ENCODE results near the gene PRLHR. TPM values are rescaled to one million over a fixed set of nuclear protein-coding genes. Genes with fewer than 3 reads are reported as not detected.

The PRLHR gene
- total RNA-seq (2013): not detected
- not detected for polyA plus RNA-seq
- polyA minus RNA-seq: under 0.01 TPM in 1 of 2 replicates, not detected in the other
- total RNA-seq: 0 to 1.4 (median 0.04) reads per million in 11 experiments

GRCh38 chr10:118595598-118596425 lies at the start of gene PRLHR:
TSS of gene PRLHR (minus strand) at chr10:118595648. CDS start at chr10:118595244, 404 bp downstream.
- Histone ChIP-seq H4K20me1 (ENCODE audit: insufficient read depth, low read length) (no peaks in the 10 kb centered on the region), H2AFZ (ENCODE audit: insufficient read depth, low read depth, low read length, poor library complexity, severe bottlenecking) (no peak within 1 kb of the TSS), H3K79me2 (ENCODE audit: insufficient read depth, low read length) (no peaks in the 10 kb centered on the region), H3K4me3 (replicated peaks in 1 of 3; ENCODE audit: low read depth in 2 of 3, low read length in 3 of 3) (no peak within 1 kb of the TSS), H3K27me3 (ENCODE audit: control insufficient read depth in 2 of 2, insufficient read depth in 2 of 2, low read length in 2 of 2) (peaks cover 32 to 67% of the 10 kb centered on the region in 2 donors), H3K4me1 (ENCODE audit: control insufficient read depth in 1 of 2, insufficient read depth in 2 of 2, low read length in 2 of 2) (no peaks in the 10 kb centered on the region), H3K9me3 (replicated peaks in 1 of 2; ENCODE audit: control insufficient read depth in 1 of 2, insufficient read depth in 1 of 2, low read length in 2 of 2) (peaks cover 10 to 29% of the 10 kb centered on the region in 2 donors), H3K9ac (ENCODE audit: insufficient read depth, low read length, poor library complexity, severe bottlenecking) (no peak within 1 kb of the TSS), H3K27ac (ENCODE audit: low read depth in 1 of 2, low read length in 2 of 2) (no peak within 1 kb of the TSS), H3K36me3 (replicated peaks in 1 of 2; ENCODE audit: control insufficient read depth in 1 of 2, insufficient read depth in 2 of 2, low read length in 2 of 2) (no peaks in the 10 kb centered on the region), H3K4me2 (replicated peaks; ENCODE audit: extremely low read depth, low read length, poor library complexity, severe bottlenecking) (no peak within 1 kb of the TSS)
- H3K36me3 Mint-ChIP-seq: peaks cover 6 to 7% of the 10 kb centered on the region in 2 donors
- 11% methylated on average over 39 of the region's 52 CpGs for WGBS (ENCODE audit: insufficient coverage)
- intact Hi-C loops (cut with micrococcal nuclease): no loop called here
- H3K27me3 Mint-ChIP-seq (ENCODE audit: low read depth in 3 of 3): peaks cover 55 to 68% (median 66%) of the 10 kb centered on the region in 3 donors
- no peak for TF ChIP-seq CTCF (IDR thresholded peaks at IDR 0.05)
- H3K9me3 Mint-ChIP-seq: peaks cover 8 to 24% (median 17%) of the 10 kb centered on the region in 7 donors
- no peak for DNase-seq
- H3K27ac Mint-ChIP-seq: no peak within 1 kb of the TSS
- peak within 1 kb of the TSS in 1 of 2 donors; percentile 84 for H3K4me3 Mint-ChIP-seq
- H3K4me1 Mint-ChIP-seq: peaks cover 1% of the 10 kb centered on the region

GRCh38 chr10:118642228-118642627 lies 46.8 kb upstream of the PRLHR start:
- H3K9ac ChIP-seq (ENCODE audit: insufficient read depth, low read length, poor library complexity, severe bottlenecking): no peak overlapping the region
- no peak overlapping the region for H2AFZ ChIP-seq (ENCODE audit: insufficient read depth, low read depth, low read length, poor library complexity, severe bottlenecking)
- H3K27me3 ChIP-seq (ENCODE audit: control insufficient read depth in 2 of 2, insufficient read depth in 2 of 2, low read length in 2 of 2): no peaks in the 10 kb centered on the region
- no peaks in the 10 kb centered on the region for H3K36me3 Mint-ChIP-seq
- H3K9me3 Mint-ChIP-seq: peaks cover 5 to 20% (median 9%) of the 10 kb centered on the region in 7 donors
- peaks cover 0 to 7% of the 10 kb centered on the region in 2 donors for H3K9me3 ChIP-seq (replicated peaks in 1 of 2; ENCODE audit: control insufficient read depth in 1 of 2, insufficient read depth in 1 of 2, low read length in 2 of 2)
- no peak overlapping the region for H3K4me3 ChIP-seq (replicated peaks in 1 of 3; ENCODE audit: low read depth in 2 of 3, low read length in 3 of 3)
- H3K79me2 ChIP-seq (ENCODE audit: insufficient read depth, low read length): no peaks in the 10 kb centered on the region
- H3K4me3 Mint-ChIP-seq: no peak overlapping the region
- H3K4me1 Mint-ChIP-seq: no peaks in the 10 kb centered on the region
- TF ChIP-seq CTCF (IDR thresholded peaks at IDR 0.05): no peak
- no peak for DNase-seq
- intact Hi-C loops (cut with micrococcal nuclease): no loop called here
- no peaks in the 10 kb centered on the region for H3K36me3 ChIP-seq (replicated peaks in 1 of 2; ENCODE audit: control insufficient read depth in 1 of 2, insufficient read depth in 2 of 2, low read length in 2 of 2)
- no peak overlapping the region for H3K27ac ChIP-seq (ENCODE audit: low read depth in 1 of 2, low read length in 2 of 2)
- no peak overlapping the region for H3K4me2 ChIP-seq (replicated peaks; ENCODE audit: extremely low read depth, low read length, poor library complexity, severe bottlenecking)
- H3K27me3 Mint-ChIP-seq (ENCODE audit: low read depth in 3 of 3): peaks cover 1 to 14% (median 7%) of the 10 kb centered on the region in 3 donors
- no CpG with 5 or more reads among the region's 2 CpGs for WGBS (ENCODE audit: insufficient coverage)
- H3K4me1 ChIP-seq (ENCODE audit: control insufficient read depth in 1 of 2, insufficient read depth in 2 of 2, low read length in 2 of 2): no peaks in the 10 kb centered on the region
- H4K20me1 ChIP-seq (ENCODE audit: insufficient read depth, low read length): no peaks in the 10 kb centered on the region
- no peak overlapping the region for H3K27ac Mint-ChIP-seq
